GM12874 (cell line): Measurements from ENCODE around the gene NTPCR.

Experiments used
- CTCF ChIP-seq: IDR thresholded peaks from 2 replicates; pipeline ENCODE4 v1.5.1; 2011; ENCODE audit warnings: low read depth, mild to moderate bottlenecking, control low read depth, low read length, moderate library complexity; ENCODE audit not compliant: insufficient read depth

The NTPCR gene

DNA sequence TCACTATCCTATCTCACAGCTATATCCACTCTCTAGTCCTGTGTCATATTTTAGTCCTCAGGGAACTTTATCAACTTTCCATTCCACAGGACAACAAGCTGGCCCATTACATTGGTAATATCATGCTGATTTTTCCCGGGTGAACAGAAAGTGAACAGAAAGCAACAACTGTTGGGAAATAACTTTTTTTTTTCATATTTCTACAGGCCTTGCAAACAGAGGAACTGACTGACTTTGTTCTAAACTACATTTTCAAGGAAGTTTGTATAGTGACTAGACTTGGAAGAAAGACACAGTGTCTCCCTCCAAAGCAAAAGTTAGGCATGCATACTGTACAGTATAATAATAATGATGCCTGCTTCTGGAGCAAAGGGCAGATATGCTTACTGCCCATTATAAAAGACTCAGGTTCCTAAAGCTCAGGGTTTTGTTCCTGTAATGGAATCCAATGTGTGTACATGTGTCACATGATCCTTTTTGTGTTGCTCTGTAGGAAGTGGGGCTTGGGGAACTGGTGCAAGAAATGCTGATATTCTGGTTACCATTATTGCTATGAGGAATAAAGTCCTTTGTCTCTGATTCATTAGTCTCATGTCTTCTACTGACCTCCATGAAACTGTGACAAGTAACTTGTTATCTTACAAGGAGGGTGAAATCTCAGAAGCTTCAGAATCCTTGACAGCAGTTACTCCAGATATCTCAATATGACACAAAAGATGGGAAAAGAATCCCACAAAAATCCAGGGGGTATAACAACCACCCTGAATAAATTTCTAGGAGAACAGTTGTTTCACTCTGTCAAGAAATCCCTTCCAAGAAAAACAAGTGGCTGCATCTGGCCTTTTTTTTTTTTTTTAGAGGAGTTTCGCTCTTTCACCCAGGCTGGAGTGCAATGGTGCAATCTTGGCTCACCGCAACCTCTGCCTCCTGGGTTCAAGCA, 17.7 kb upstream of the NTPCR start:
- no peak for TF ChIP-seq CTCF

DNA sequence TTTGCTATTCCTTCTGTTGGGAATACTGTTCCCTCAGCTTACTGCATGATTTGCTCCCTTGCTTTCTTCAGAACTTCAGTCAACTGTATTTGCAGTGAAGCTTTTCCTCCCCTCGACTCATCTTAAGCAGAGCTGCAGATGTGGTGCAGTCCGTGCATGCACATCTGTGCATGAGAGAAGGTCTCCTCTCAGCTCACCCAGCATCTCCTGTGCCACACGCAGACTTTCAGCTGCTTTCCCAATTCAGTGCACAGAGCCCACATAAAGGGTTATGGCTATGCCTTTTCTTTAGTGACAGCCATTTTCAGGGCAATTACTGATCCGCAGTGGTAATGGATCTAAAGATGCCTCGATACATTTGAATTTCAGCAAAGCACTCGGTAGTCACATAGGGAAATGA, 13.5 kb upstream of the NTPCR start:
- no peak for TF ChIP-seq CTCF

DNA sequence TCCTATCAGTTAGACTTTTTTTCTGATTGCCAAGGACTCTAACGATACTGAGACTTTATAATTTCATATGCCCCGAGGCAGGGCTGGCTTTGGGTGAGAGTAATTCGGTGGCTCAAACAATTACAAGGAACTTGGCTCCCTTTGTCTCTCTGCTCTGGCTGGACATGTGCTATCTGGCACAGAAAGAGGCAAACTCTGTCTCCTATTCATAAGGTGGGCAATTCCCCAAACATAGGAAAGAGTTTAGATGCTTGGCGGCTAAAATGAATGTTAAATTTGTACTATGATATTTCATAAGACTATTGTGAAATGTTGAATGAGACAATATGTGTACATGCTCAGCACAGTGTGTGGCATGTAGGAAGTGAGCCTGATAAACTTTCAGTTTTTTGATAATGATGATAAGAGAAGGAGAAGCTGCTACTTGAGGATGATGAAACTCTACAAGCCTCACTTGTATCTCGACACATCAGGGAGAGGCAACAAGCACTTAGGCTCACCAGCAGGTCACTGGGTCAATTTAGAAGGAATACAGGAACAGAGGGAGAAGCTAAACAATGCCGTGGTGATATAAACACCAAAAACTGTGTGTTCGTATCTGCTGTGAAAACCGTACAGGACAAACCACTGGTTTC, 12.6 kb upstream of the NTPCR start:
- no peak for TF ChIP-seq CTCF

DNA sequence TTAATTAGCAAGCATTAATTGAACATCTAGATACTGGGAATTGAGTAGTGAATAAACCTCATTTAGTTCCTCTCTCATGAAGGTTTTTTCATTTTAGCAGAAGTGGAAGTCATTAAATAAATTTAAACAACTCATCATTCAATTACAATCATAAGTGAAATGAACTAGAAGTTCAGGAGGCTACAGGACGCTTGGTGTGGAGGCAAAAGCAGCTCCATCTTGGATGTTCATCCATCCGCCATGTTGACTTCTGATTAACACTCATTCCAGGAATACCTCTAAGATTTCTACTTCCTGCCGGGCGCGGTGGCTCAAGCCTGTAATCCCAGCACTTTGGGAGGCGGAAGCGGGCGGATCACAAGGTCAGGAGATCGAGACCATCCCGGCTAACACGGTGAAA, 11.5 kb upstream of the NTPCR start:
- TF ChIP-seq CTCF: no peak

GRCh38 chr1:232939748-232940147, 10.7 kb upstream of the NTPCR start:
- no peak for TF ChIP-seq CTCF

DNA sequence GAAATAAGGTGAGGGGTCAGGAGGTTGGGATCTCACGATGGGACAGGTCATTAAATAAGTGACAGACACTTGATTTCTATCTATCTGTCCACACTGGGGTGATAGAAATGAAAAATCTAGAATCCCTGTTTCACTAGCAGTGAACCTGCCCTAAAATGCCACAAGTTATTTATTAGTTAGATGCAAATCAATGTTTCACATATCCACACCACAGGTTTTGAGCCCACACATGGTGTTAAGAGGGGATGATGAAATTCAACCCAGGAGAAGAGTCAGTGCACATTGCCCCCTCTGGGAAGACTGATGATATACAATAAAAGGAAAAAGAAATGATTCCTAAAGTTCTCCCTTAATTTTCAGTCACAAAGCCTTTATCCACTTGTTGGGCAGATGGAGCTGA, 10.1 kb upstream of the NTPCR start:
- no peak for TF ChIP-seq CTCF

DNA sequence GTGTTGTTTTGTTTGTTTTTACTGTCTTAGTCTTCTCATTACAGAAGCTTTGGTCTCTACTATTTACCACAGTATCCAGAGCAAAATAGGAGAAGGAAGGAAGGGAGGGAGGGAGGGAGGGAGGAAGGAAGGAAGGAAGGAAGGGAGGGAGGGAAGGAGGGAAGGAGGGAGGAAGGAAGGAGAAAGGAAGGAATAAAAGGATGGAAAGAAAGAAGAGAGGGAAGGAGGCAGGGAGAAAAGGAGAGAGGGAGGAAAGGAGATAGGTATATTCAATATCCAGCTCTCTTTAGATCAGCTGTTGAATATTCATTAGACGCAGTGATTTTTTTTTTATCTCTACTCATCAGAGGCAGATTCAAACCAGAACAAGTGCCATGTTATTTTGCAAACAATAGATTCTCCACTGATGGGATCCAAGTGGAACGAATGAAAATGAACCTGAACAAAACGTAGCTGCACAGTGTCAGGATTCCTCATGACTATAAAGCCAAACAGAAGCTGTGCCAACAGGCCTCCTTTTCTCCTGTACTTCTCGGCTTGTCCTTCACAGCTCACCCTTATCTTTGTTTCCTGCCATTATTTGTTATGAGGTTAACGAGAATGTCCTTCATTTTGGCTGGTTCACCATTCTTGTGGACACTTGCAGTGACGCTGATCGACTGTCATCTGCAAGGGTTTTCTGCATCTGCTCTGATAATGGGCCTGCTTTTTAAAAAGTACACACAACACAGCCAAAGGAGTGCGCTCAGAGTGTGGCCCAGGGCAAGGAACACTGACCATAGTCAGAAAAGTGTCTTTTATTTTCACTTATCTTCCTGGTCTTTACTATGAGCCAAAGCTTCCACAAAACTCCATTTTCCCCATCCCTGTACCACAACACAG, 7.8 kb upstream of the NTPCR start:
- TF ChIP-seq CTCF: no peak
